ENCODE results near the gene ANKIB1.
"Not testable (repeated sequence)": the region's sequence is repeated elsewhere in the genome, so short reads cannot be mapped to it uniquely, and the experiment has no call there.

ANKIB1 gene

GRCh38 chr7:92245487-92246359, at the start of gene ANKIB1, which contains the start of gene KRIT1:
TSS of gene ANKIB1 (plus strand) at chr7:92245974. CDS start at chr7:92294979, 49,005 bp downstream.
TSS of gene KRIT1 (minus strand) at chr7:92245914. CDS start at chr7:92242135, 3,779 bp downstream.
- DNase-seq (ENCODE audit: low spot score), result peak; percentile 85

DNA sequence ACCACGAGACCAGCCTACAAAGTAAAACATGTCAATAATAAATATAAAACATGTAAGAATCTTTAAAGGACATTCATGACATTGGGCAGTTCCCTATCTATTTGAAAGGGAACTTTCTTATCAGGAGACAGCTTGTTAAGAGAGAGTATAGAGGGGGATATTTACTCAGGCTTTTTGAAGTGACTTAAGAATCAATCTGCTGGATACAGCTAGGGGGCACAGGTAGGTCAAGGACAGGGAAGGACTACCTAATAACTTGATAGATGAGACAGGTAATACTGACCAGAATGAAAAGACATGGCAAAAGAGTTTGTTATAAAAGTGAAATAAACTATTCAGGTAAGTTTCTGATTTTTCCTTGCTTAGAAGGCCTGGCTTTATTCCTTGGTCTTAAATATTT, 45.0 kb upstream of the ANKIB1 start:
- DNase-seq (ENCODE audit: low spot score), result no peak

- DNase-seq (ENCODE audit: low spot score), result no peak
These were observed 39.8 kb upstream of the ANKIB1 start for GRCh38 chr7:92205987-92206386.

GRCh38 chr7:92206672-92207071, 39.1 kb upstream of the ANKIB1 start:
- no peak for DNase-seq (ENCODE audit: low spot score)

- no peak for DNase-seq (ENCODE audit: low spot score)
These were observed 24.0 kb upstream of the ANKIB1 start for GRCh38 chr7:92221766-92222165.

- no peak for DNase-seq (ENCODE audit: low spot score)
These were observed 18.8 kb upstream of the ANKIB1 start for GRCh38 chr7:92226981-92227380.

DNA sequence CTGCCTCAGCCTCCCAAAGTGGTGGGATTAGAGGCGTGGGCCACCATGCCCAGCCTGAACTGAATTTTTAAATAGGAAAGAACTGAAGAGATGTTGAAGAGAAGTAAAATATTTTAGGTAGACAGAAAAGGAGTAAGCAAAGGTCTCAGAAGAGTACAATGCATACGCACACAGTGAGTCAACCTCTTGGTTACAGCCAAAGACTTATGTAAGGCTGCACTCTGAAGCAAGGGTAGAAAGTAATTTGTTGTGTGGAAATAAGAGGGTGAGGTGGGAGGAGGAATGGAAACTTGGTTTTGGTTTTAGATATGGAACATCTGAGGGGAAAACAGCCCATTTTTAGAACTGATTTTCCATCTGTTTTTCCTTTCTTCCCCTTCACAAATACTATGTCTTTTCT, 17.7 kb upstream of the ANKIB1 start:
- no peak for DNase-seq (ENCODE audit: low spot score)

- no peak for DNase-seq (ENCODE audit: low spot score)
These were observed 17.0 kb upstream of the ANKIB1 start for GRCh38 chr7:92228742-92229141.

DNA sequence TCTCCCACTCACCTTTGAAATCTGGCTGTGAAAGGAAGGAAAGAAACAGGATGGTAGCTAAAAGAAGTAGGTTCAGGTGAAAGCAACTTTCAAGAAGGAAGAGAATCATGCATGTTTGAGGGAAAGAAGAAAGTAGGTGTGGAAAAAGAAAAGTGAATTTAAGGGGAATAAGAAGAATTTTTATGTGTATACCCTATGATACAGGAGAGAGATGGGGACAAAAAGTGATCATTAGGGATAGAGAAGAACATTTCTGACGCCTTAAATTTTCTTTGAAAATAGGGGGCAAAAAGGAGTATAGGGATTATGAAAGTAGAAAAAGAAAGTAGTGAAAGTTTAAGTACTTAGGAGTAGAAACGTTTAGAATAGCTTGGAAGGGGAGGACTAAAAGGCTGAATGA, 15.2 kb upstream of the ANKIB1 start:
- no peak for DNase-seq (ENCODE audit: low spot score)

GRCh38 chr7:92242972-92243371, 2.8 kb upstream of the ANKIB1 start:
- no peak for DNase-seq (ENCODE audit: low spot score)

GRCh38 chr7:92244808-92245486, 827 bp upstream of the ANKIB1 start:
- DNase-seq (ENCODE audit: low spot score), result peak; percentile 29

DNA sequence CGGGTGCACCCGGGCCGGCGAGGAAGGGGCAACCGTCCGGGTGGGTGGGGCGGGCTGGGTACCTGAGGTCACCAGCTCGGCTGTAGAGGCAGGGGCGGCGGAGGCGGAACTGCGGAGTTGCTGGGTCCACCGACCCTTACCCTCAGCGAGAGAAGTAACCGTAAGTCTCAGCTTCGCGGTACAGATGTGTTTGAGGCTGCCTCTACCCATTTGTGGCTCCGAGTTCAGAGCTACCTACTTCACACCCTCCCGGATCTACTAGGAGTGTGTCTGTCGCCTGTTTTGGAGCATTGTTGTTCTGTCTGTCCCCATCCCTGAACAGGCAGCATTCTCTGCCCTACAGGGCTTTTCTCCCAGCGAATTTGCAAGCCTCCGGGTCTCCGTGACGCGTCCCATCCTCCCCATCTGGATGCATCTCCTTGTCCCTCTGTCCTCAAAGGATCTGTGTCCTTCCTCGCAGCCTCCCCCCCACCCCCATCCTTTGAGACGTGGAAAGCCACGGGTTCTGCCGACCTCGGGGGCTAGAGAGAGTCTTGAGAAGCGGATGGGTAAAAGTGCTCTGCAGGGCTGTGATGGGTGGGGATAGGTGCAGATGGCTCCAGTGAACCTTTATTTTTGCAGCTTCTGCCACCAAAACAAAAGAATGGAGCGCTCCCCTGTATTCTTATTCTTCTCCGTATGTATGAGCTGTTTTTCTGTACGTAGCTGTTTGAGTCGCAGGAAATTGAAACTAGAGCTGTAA, 757 bp downstream of the ANKIB1 start:
- DNase-seq (ENCODE audit: low spot score), result peak; percentile 44

DNA sequence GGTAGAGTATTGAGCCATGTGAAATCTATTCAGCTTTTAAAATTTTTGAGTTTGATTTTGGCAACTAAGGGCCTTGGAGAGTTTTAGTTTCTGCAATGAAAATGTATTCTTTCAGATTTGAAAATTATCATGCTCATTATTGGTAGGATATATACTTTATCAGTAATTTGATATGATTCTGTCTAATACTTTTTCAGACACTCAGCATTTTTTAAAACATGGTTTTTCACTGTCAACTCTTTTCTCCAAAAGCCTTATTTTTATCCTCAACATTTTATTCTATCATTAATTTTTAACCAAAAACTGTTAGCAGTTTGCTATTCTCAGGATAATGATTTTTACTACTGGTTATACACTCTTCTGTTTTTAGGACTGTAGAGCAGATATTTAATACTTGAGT, 4.8 kb downstream of the ANKIB1 start:
- DNase-seq (ENCODE audit: low spot score), result no peak

DNA sequence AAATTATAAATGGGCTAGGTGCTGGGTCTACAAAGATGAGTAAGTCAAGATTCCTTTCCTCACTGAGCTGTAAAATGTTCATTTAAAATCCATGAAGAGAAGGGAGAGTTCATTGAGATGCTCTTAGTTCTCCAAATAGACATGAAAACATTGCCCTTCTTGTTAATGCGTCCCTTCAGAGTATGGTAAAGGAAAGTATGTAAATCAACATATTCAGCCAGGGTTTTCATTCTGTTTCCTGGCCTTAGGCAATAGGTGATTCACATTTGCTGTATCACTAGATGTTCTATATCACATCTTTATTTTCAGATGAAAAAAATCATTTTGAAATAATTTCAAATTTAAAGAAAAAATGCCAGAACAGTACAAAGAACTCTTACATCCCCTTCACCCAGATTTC, 5.4 kb downstream of the ANKIB1 start:
- no peak for DNase-seq (ENCODE audit: low spot score)

DNA sequence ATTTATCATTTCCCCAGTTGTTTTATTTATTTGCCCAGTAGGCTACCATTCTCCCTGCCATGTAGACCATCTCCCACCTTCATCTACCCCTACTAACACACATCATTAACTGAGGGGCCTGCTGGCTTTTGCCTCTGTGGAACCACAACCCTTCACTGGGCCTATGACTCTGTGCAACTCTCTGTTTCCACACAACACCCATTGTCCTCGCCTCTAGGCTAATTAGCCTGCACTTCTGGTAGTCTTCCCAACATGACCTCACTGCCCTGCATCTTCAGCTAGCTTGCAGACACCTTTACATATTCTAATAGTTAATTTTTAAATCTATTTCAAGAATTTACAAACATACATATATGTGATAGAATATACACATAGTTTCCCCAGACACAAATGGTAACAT, 7.5 kb downstream of the ANKIB1 start:
- no peak for DNase-seq (ENCODE audit: low spot score)

- not testable (repeated sequence) for DNase-seq (ENCODE audit: low spot score)
These were observed 9.0 kb downstream of the ANKIB1 start for GRCh38 chr7:92254800-92255199.

DNA sequence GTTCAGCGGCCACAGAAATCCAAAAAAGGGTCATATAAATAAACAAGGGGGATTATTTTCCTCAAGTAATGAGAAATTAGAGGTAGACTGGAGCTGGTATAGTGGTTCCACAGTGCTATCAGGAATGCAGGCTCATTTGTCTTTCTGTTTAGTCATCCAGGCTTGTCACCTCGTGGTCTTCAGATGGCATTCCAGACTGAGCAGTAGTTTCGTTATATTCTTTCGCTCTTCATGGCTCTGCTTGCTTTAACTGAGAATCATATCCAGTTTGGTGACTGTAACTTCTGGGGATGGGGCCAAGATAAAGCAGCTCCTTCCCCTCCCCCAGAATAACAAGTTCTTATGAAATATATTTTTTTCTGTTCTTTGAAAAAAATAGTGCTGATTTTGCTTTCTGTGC, 9.5 kb downstream of the ANKIB1 start:
- DNase-seq (ENCODE audit: low spot score), result peak; percentile 85

GRCh38 chr7:92259062-92259461, 13.3 kb downstream of the ANKIB1 start:
- no peak for DNase-seq (ENCODE audit: low spot score)

DNA sequence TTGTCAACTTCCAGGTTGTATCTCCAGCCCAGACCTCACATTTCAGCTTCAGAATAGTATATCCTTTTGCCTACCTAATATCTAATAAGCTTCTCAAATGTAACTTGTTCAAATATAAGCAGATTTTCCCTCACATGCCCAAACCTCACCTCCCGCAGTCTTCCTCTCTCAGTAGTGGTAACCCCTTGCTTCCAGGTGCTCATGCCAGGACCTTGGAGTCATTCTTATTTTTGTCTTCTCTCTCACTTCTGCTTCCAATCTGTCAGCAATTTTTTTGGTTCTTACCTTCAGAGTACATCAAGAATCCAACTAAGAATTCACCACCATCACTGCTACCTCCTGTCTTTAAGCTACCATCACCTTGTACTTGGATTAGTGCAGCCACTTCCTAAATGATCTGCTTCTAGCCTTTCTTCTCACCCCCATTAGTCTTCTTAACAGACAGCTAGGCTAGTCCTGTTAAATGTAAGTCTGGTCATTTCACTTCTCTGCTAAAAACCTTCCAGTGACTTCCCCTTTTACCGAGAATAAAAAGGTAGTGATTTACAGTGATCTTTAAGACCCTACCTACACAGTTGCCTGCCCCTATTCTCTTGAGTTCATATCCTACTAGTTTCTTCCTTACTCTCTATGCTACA, 14.0 kb downstream of the ANKIB1 start:
- DNase-seq (ENCODE audit: low spot score), result no peak

- no peak for DNase-seq (ENCODE audit: low spot score)
These were observed 14.5 kb downstream of the ANKIB1 start for GRCh38 chr7:92260248-92260781.

DNA sequence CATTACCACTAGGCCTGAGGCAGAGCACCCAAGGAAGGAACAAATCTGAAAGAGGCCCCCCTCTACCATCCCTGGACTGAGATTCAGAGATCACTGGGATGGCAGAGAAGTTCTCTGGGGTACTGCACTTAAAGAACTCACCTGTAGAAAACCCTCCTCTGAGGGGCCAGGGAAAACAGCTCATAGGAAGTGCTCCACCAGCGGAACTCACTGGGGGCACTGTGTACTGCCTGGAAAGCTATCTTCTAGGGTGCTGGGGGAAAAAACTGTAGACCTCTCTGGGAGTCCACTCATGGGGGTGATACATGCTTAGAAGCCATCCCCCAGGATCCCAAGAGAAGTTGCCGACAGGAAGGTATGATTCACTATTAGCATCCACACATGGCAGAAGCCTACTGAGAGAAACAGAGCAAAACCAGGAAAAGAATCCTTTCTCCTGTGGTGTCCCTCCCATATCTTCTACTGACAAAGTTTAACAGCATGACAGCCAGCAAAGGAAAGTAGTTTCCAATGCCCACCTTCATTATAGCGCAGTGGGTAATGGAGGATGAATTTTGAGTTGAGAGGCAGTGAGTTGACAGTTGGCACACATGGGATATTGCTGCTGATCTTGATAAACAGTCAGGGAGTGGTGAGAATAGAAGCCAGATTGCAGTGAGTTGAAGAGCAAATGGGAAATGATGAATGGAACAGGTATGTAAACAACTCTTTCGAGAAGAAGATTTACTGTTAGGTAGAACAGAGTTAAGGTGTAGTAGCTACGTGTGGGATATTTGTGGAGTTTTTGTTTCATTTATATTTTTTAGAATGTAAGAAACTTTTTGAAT, 20.9 kb downstream of the ANKIB1 start:
- no peak for DNase-seq (ENCODE audit: low spot score)

All from AG08395 (cell line).